ENCODE results near the gene ITSN1. TPM values are rescaled to one million over a fixed set of nuclear protein-coding genes. Genes with fewer than 3 reads are reported as not detected.
A peak's percentile ranks its signal among the peaks of the same experiment; 100 is the strongest.

ITSN1 gene
- total and polyA plus RNA-seq, 4 donors: 20.3 to 112 (median 40.2) TPM

GRCh38 chr21:33666153-33666552 lies 23.9 kb downstream of the ITSN1 start:
- no peaks in the 10 kb centered on the region for H3K36me3 ChIP-seq (ENCODE audit: control insufficient read depth in 4 of 4, insufficient read depth in 3 of 4, low read depth in 1 of 4, low read length in 3 of 4)
- DNase-seq (ENCODE audit: low spot score): no peak
- H3K9me3 ChIP-seq (ENCODE audit: control insufficient read depth in 4 of 4, low read length in 3 of 4): no peaks in the 10 kb centered on the region
- H3K4me3 ChIP-seq (ENCODE audit: low read depth in 1 of 3, low read length in 3 of 3): no peak overlapping the region
- 69% methylated on average over 2 of the region's 2 CpGs for WGBS
- no peak overlapping the region for H3K9ac ChIP-seq (ENCODE audit: low read depth in 1 of 2, low read length in 2 of 2)
- H3K27me3 ChIP-seq (ENCODE audit: control insufficient read depth in 4 of 4, insufficient read depth in 4 of 4, low read length in 3 of 4): no peaks in the 10 kb centered on the region
- no peak overlapping the region for H3K27ac ChIP-seq (ENCODE audit: low read depth in 1 of 2, low read length in 2 of 2)
- TF ChIP-seq HNF4A (conservative IDR thresholded peaks at IDR 0.05) (peak in 1 of 2 donors; percentile 5), ZBTB33 (IDR thresholded peaks at IDR 0.05) (no peak), FOXA2 (IDR thresholded peaks at IDR 0.05) (no peak), JUND (IDR thresholded peaks at IDR 0.05) (no peak), REST (IDR thresholded peaks at IDR 0.05) (no peak), TAF1 (conservative IDR thresholded peaks at IDR 0.05) (no peak), YY1 (IDR thresholded peaks at IDR 0.05) (no peak)
- H3K4me1 ChIP-seq (ENCODE audit: control insufficient read depth in 4 of 4, insufficient read depth in 4 of 4, low read length in 3 of 4): peaks cover 9 to 24% (median 15%) of the 10 kb centered on the region in 4 donors

GRCh38 chr21:33667636-33668035 lies 25.3 kb downstream of the ITSN1 start:
- WGBS: 79% methylated on average over 6 of the region's 6 CpGs
- H3K9ac ChIP-seq (ENCODE audit: low read depth in 1 of 2, low read length in 2 of 2): no peak overlapping the region
- no peak for DNase-seq (ENCODE audit: low spot score)
- peaks cover 9 to 24% (median 15%) of the 10 kb centered on the region in 4 donors for H3K4me1 ChIP-seq (ENCODE audit: control insufficient read depth in 4 of 4, insufficient read depth in 4 of 4, low read length in 3 of 4)
- TF ChIP-seq NR2F2 (IDR thresholded peaks at IDR 0.05): no peak
- TF ChIP-seq HNF4A (conservative IDR thresholded peaks at IDR 0.05): no peak
- no peak for TF ChIP-seq RAD21 (IDR thresholded peaks at IDR 0.05)
- no peak for TF ChIP-seq GABPA (IDR thresholded peaks at IDR 0.05 in 1 of 2, conservative IDR thresholded peaks at IDR 0.05 in 1 of 2)
- TF ChIP-seq SP1 (IDR thresholded peaks at IDR 0.05): no peak
- no peak for TF ChIP-seq ZBTB33 (IDR thresholded peaks at IDR 0.05)
- TF ChIP-seq REST (IDR thresholded peaks at IDR 0.05): no peak
- TF ChIP-seq ATF3 (IDR thresholded peaks at IDR 0.05): no peak
- TF ChIP-seq HNF4G (IDR thresholded peaks at IDR 0.05): no peak
- no peak for TF ChIP-seq TAF1 (conservative IDR thresholded peaks at IDR 0.05)
- no peak for TF ChIP-seq JUND (IDR thresholded peaks at IDR 0.05)
- TF ChIP-seq FOXA1 (IDR thresholded peaks at IDR 0.05): no peak
- TF ChIP-seq EGR1 (IDR thresholded peaks at IDR 0.05; ENCODE audit: low read depth in 2 of 2): no peak
- no peak for TF ChIP-seq YY1 (IDR thresholded peaks at IDR 0.05)
- no peak for TF ChIP-seq RXRA (IDR thresholded peaks at IDR 0.05)
- TF ChIP-seq CTCF (IDR thresholded peaks at IDR 0.05; ENCODE audit: low read depth, low read length, missing input control): no peak
- TF ChIP-seq MAX (IDR thresholded peaks at IDR 0.05): no peak
- TF ChIP-seq FOXA2 (IDR thresholded peaks at IDR 0.05): no peak
- no peaks in the 10 kb centered on the region for H3K36me3 ChIP-seq (ENCODE audit: control insufficient read depth in 4 of 4, insufficient read depth in 3 of 4, low read depth in 1 of 4, low read length in 3 of 4)
- no peaks in the 10 kb centered on the region for H3K27me3 ChIP-seq (ENCODE audit: control insufficient read depth in 4 of 4, insufficient read depth in 4 of 4, low read length in 3 of 4)
- no peak overlapping the region for H3K4me3 ChIP-seq (ENCODE audit: low read depth in 1 of 3, low read length in 3 of 3)
- H3K9me3 ChIP-seq (ENCODE audit: control insufficient read depth in 4 of 4, low read length in 3 of 4): no peaks in the 10 kb centered on the region
- no peak overlapping the region for H3K27ac ChIP-seq (ENCODE audit: low read depth in 1 of 2, low read length in 2 of 2)

Measured in liver (tissue), 9 donors.